WTC11 (cell line): ENCODE results near the gene MVD. TPM values are rescaled to one million over a fixed set of nuclear protein-coding genes. Genes with fewer than 3 reads are reported as not detected.

Experiments
- ATAC-seq: fragments of 200-7000 bp; cut with Tn5 transposase; 2 replicates; pipeline ENCODE4 v1.10.0; 2021; ENCODE audit warnings: mild to moderate bottlenecking, moderate library complexity
- CTCF ChIA-PET: fragments of 300-600 bp; sonication (Branson Sonifier 250); formaldehyde crosslinking; loops from one replicate; lab custom pipeline; 2021; ENCODE audit warnings: antibody characterized with exemption; lab: Charles Lee
- POLR2A ChIA-PET: fragments of 350-600 bp; sonication (Branson Sonifier 250); formaldehyde crosslinking; loops from one replicate; lab custom pipeline; 2021; ENCODE audit warnings: antibody characterized with exemption; lab: Charles Lee
- DNase-seq: peaks from one replicate; pipeline ENCODE4 v3.0.0; 2021; ENCODE audit warnings: low spot score
- H3K27ac Mint-ChIP-seq: 2 replicates; pipeline ENCODE4 v1.8.0; 2021; ENCODE audit warnings: mixed read lengths
- H3K27me3 Mint-ChIP-seq: 2 replicates; pipeline ENCODE4 v1.8.0; 2021; ENCODE audit warnings: low read depth, mild to moderate bottlenecking, moderate library complexity, mixed read lengths
- H3K36me3 Mint-ChIP-seq: 2 replicates; pipeline ENCODE4 v1.8.0; 2021; ENCODE audit warnings: mixed read lengths
- H3K4me1 Mint-ChIP-seq: 2 replicates; pipeline ENCODE4 v1.8.0; 2022; ENCODE audit warnings: mixed read lengths
- H3K4me3 Mint-ChIP-seq: 2 replicates; pipeline ENCODE4 v1.8.0; 2021; ENCODE audit warnings: mild to moderate bottlenecking, moderate library complexity, mixed read lengths
- H3K9me3 Mint-ChIP-seq: 2 replicates; pipeline ENCODE4 v1.8.0; 2021; ENCODE audit warnings: mixed read lengths
- ARID4B ChIP-seq: sonication (generic); formaldehyde crosslinking; IDR thresholded peaks from 2 replicates; pipeline ENCODE4 v1.8.0; 2023; ENCODE audit warnings: missing genetic modification reagents, mild to moderate bottlenecking, borderline replicate concordance
- ELF4 ChIP-seq: sonication (generic); formaldehyde crosslinking; IDR thresholded peaks from 2 replicates; pipeline ENCODE4 v1.8.1; 2022; ENCODE audit warnings: low read depth, mild to moderate bottlenecking, moderate library complexity, missing genetic modification reagents
- ETV6 ChIP-seq: sonication (generic); formaldehyde crosslinking; IDR thresholded peaks from 2 replicates; pipeline ENCODE4 v1.8.1; 2022; ENCODE audit warnings: mild to moderate bottlenecking, missing genetic modification reagents
- MXD4 ChIP-seq: fragments of 250-450 bp; sonication (Bioruptor Pico); IDR thresholded peaks from 2 replicates; pipeline ENCODE4 v1.8.0; 2021; ENCODE audit warnings: mild to moderate bottlenecking, moderate library complexity, borderline replicate concordance
- NFE2L1 ChIP-seq: sonication (generic); formaldehyde crosslinking; IDR thresholded peaks from 2 replicates; pipeline ENCODE4 v1.8.1; 2023; ENCODE audit warnings: missing genetic modification reagents
- PRDM15 ChIP-seq: sonication (generic); formaldehyde crosslinking; IDR thresholded peaks from 2 replicates; pipeline ENCODE4 v1.8.0; 2022; ENCODE audit warnings: missing genetic modification reagents
- RELA ChIP-seq: sonication (generic); formaldehyde crosslinking; IDR thresholded peaks from 2 replicates; pipeline ENCODE4 v1.8.1; 2022; ENCODE audit warnings: missing genetic modification reagents, mild to moderate bottlenecking, borderline replicate concordance
- TEAD1 ChIP-seq: sonication (generic); formaldehyde crosslinking; IDR thresholded peaks from 2 replicates; pipeline ENCODE4 v1.8.0; 2022; ENCODE audit warnings: mild to moderate bottlenecking, missing genetic modification reagents
- ZNF396 ChIP-seq: fragments of 250-450 bp; sonication (Bioruptor Pico); IDR thresholded peaks from 2 replicates; pipeline ENCODE4 v1.8.0; 2021; ENCODE audit warnings: mild to moderate bottlenecking, moderate library complexity, borderline replicate concordance
- ZNF512 ChIP-seq: sonication (generic); formaldehyde crosslinking; IDR thresholded peaks from 2 replicates; pipeline ENCODE4 v1.8.1; 2022; ENCODE audit warnings: missing genetic modification reagents, borderline replicate concordance
- total RNA-seq: library from RNA; stranded (reverse); gene quantifications from 3 replicates; pipeline ENCODE4 v1.2.3, GENCODE V29; 2021

Gene MVD
- total RNA-seq, 1 experiment from 2014 or later: 113 TPM

- CTCF ChIA-PET: interaction anchor here (2.7 kb wide), 1 partner anchor 43 kb away, joined by 22 read pairs; no protein-coding TSS in a partner anchor
- Mint-ChIP-seq H3K36me3 (peaks cover 3% of the 10 kb centered on the region; the same call in 1 of the 2 replicates), H3K4me1 (no peaks in the 10 kb centered on the region), H3K4me3 (no peak overlapping the region), H3K9me3 (no peaks in the 10 kb centered on the region), H3K27ac (0 out of 2 replicates have a peak overlapping the region, but pooled peaks have one; percentile 32), H3K27me3 (0 out of 2 replicates have a peak, but pooled peaks cover under 1% of the 10 kb centered on the region)
- no peak for TF ChIP-seq RELA (CRISPR knock-in tag)
- no peak for TF ChIP-seq PRDM15 (CRISPR knock-in tag)
- DNase-seq (no peak), ATAC-seq (no peak)
- POLR2A ChIA-PET: no interaction called here
Measured at GRCh38 chr16:88694221-88695087, 31.6 kb upstream of the MVD start.

- CTCF ChIA-PET: interaction anchor here (2.7 kb wide), 1 partner anchor 44 kb away, joined by 22 read pairs; no protein-coding TSS in a partner anchor
- Mint-ChIP-seq H3K36me3 (peaks cover 3% of the 10 kb centered on the region; the same call in 1 of the 2 replicates), H3K27ac (no peak overlapping the region), H3K4me1 (0 out of 2 replicates have a peak, but pooled peaks cover 2% of the 10 kb centered on the region), H3K9me3 (no peaks in the 10 kb centered on the region), H3K27me3 (peaks cover 9% of the 10 kb centered on the region), H3K4me3 (no peak overlapping the region)
- POLR2A ChIA-PET: no interaction called here
- ATAC-seq (no peak), DNase-seq (no peak)
- TF ChIP-seq ZNF396 (CRISPR knock-in tag) (no peak), ELF4 (CRISPR knock-in tag) (no peak), RELA (CRISPR knock-in tag) (no peak), ETV6 (CRISPR knock-in tag) (no peak), TEAD1 (CRISPR knock-in tag) (no peak), MXD4 (CRISPR knock-in tag) (no peak), ARID4B (CRISPR knock-in tag) (no peak), PRDM15 (CRISPR knock-in tag) (no peak), ZNF512 (CRISPR knock-in tag) (no peak), NFE2L1 (CRISPR knock-in tag) (no peak)
Measured at GRCh38 chr16:88693420-88694177, 30.7 kb upstream of the MVD start.
